ENCODE data around the gene TLE2.

The TLE2 gene

DNA sequence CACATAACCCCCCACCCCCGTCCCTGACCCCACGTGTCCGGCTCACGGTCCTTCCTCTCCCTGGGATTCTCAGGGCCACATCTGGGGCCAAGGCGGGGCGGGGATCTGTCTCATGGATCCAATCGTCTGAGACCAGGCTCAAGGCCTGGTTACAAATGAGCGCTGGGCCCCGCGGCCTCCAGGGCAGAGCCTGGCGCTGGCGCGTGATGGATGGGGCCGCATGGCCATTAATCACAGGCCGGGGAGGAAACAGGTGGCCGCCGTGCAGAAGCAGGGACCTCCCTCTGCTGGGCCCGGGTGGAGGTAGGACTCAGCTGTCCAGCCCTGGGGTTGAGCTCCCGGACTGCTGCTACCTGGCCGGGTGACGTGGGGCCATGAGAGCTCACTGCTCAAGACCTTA, 39.0 kb upstream of the TLE2 start:
- ChIA-PET POLR2A (ENCODE audit: low non-redundant PET) (interaction anchor here (0.7 kb wide), 1 partner anchor 116 kb away, joined by 3 read pairs; no protein-coding TSS in a partner anchor), CTCF (interaction anchor here (0.6 kb wide), 1 partner anchor 11 kb away, joined by 3 read pairs; no protein-coding TSS in a partner anchor)
- no peak overlapping the region for H3K27ac ChIP-seq
- DNase-seq (ENCODE audit: low spot score), result no peak
- TF ChIP-seq, protein P1, sequence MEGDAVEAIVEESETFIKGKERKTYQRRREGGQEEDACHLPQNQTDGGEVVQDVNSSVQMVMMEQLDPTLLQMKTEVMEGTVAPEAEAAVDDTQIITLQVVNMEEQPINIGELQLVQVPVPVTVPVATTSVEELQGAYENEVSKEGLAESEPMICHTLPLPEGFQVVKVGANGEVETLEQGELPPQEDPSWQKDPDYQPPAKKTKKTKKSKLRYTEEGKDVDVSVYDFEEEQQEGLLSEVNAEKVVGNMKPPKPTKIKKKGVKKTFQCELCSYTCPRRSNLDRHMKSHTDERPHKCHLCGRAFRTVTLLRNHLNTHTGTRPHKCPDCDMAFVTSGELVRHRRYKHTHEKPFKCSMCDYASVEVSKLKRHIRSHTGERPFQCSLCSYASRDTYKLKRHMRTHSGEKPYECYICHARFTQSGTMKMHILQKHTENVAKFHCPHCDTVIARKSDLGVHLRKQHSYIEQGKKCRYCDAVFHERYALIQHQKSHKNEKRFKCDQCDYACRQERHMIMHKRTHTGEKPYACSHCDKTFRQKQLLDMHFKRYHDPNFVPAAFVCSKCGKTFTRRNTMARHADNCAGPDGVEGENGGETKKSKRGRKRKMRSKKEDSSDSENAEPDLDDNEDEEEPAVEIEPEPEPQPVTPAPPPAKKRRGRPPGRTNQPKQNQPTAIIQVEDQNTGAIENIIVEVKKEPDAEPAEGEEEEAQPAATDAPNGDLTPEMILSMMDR (conservative IDR thresholded peaks at IDR 0.05; ENCODE audit: low read depth), result no peak

DNA sequence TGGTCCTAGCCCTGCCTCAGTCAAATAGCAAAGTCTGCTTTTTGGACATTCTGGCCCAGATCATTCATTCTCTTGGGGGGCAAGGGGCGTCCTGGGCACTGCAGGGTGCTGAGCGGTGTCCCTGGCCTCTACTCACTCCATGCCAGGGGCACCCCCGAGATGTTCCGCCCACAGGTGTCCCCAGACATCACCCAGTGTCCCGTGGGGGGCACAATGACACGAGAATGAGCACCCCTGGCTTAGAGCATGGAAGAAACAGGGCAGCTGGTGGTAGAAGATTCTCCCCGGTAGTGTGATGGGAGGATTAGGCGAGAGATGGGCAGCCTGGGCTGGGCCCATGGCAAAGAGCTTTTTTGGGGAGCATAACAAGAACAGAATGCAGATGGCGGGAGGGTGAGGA, 38.5 kb upstream of the TLE2 start:
- H3K27ac ChIP-seq, result no peak overlapping the region
- TF ChIP-seq, protein P1 (conservative IDR thresholded peaks at IDR 0.05; ENCODE audit: low read depth), result no peak
- CTCF ChIA-PET, result interaction anchor here (0.6 to 0.7 kb wide), 2 partner anchors 11 to 69 kb away, joined by 3 read pairs; no protein-coding TSS in a partner anchor
- DNase-seq (ENCODE audit: low spot score), result no peak
- POLR2A ChIA-PET (ENCODE audit: low non-redundant PET), result no interaction called here

DNA sequence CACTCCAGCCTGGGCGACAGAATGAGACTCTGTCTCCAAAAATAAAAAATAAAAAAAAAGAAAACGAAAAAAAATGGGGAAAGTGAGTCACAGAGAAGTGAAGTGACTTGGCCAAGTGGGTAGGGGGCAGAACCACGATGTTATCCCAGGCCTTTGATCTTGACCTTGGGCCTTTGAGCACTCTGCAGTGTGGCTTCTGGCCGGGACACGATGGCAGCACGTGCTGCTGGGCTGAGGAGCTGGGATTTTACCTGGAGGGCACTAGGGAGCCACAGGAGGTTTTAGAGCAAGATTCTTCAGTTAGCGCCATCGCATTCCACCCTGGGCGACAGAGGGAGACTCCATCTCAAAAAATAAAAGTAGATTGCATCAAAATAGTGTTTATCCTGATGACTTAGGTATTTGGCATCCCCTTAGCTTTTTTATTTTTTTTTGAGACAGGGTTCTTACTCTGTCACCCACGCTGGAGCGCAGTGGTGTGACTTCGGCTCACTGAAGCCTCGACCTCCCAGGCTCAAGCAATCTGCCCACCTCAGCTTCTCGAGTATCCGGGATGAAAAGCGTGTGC, 37.5 kb upstream of the TLE2 start:
- ChIA-PET CTCF (interaction anchor here (0.7 kb wide), 1 partner anchor 70 kb away, joined by 3 read pairs; no protein-coding TSS in a partner anchor), POLR2A (ENCODE audit: low non-redundant PET) (no interaction called here)
- TF ChIP-seq, protein P1 (conservative IDR thresholded peaks at IDR 0.05; ENCODE audit: low read depth), result no peak
- H3K27ac ChIP-seq, result no peak overlapping the region; the same call in 1 of the 2 replicates
- DNase-seq (ENCODE audit: low spot score), result no peak

DNA sequence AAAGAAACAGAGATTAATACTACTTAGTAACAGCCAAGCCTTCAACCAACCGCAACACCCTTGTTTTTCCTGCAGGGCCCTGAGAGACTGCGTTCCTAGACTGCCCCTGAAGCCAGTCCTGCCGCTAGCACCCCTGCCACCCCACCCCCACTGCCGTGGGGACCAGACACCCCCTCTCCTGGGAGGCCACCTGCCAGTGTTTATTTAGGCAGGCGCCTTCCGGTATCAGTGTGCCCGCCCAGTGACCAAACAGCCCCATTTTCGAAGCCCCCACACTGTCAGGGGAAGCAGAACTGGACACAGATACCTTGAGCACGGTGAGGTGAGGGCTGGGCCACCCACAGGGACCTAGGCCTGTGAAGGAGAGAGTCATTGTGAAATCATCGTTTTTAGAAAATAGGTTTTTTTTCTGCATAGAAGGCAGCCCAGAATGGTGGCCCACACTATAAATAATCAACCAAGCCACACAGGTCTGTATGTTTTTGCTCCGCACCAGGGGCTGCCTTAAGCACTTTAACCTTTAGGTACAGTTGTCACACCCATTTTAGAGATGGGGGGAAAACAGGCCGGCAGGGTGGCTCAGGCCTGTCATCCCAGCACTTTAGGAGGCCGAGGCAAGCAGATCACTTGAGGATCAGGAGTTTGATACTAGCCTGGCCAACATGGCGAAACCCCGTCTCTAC, 36.7 kb upstream of the TLE2 start:
- ChIA-PET CTCF (no interaction called here), POLR2A (ENCODE audit: low non-redundant PET) (no interaction called here)
- DNase-seq (ENCODE audit: low spot score), result no peak
- peak overlapping the region; percentile 34 for H3K27ac ChIP-seq
- TF ChIP-seq, protein P1 (conservative IDR thresholded peaks at IDR 0.05; ENCODE audit: low read depth), result no peak

DNA sequence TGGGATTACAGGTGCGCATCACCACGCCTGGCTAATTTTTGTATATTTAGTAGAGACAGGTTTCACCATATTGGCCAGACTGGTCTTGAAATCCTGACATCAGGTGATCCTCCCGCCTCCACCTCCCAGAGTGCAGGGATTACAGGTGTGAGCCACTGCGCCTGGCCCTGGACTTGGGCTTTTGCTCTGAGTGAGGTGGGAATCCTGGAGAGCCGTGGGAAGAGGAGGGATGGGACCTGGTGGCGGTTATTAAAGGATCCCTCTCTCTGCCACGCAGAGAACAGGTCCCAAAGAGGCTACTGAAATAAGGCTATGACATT, 34.9 kb upstream of the TLE2 start:
- CTCF ChIA-PET, result no interaction called here
- no peak for DNase-seq (ENCODE audit: low spot score)
- TF ChIP-seq, protein P1 (conservative IDR thresholded peaks at IDR 0.05; ENCODE audit: low read depth), result no peak
- POLR2A ChIA-PET (ENCODE audit: low non-redundant PET), result no interaction called here
- H3K27ac ChIP-seq, result peak overlapping the region; percentile 100

DNA sequence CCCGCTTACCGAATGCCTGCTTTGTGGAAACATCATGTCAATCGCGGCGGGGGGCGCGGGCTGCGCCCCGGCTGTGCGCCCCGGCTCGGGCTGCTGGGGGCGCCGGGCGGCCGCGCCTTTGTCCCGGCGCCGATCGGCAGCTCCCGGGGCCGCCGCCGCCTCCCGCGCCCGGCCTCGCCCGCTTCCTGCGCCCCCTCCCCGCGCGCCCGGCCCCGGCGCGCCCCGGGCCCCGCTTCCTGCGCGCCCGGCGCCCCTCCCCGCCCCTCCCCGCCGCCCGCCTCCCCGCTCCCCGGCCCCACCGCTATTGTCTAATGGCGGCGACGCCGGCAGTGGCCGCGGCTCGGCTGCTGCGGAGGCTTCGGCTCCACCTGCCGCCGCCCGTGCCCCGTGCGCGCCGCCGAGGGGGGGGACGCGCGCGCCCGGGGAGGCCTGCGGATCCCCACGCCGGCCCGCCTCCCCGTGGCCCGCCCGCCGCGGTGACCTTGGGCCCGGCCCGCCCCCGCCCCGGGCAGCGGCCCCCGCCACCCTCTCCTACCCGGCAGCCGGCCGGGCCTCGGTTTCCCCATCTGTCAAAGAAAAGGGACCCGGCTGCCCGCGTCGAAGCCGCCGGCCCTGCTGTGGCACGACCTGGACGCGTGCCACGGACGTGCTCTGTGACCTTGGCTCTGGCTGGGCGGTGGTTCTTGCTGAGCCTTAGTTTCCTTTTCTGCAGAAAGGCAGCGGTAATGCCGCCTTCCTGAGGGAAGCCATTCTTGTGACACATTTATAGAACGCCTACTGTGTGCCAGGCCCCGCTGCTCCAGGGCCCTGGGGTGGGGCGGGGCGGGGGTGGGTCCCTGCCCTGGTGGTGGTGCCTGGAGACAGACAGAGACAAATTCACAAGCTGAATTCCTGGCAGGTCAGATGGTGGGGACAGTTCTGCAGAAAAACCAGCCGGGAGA, 33.4 kb upstream of the TLE2 start, which contains the start of gene TLE5:
TSS of gene TLE5 (minus strand) at position 331 of the 941 bp plus-strand sequence. CDS start at position 36, 295 bp downstream.
- H3K27ac ChIP-seq, result peak within 1 kb of the TSS; percentile 100
- TF ChIP-seq, protein P1 (conservative IDR thresholded peaks at IDR 0.05; ENCODE audit: low read depth), result no peak
- CTCF ChIA-PET, result interaction anchor here (0.5 kb wide), 1 partner anchor 100 kb away, joined by 3 read pairs; no protein-coding TSS in a partner anchor
- POLR2A ChIA-PET (ENCODE audit: low non-redundant PET), result interaction anchor here (0.6 kb wide), 2 partner anchors 11 to 335 kb away, joined by 3 read pairs; no protein-coding TSS in a partner anchor
- DNase-seq (ENCODE audit: low spot score), result peak; percentile 45
